Measurements from ENCODE around the gene SMYD1. TPM values are rescaled to one million over a fixed set of nuclear protein-coding genes. Genes with fewer than 3 reads are reported as not detected.

SMYD1 gene
- total RNA-seq, 1 experiment from 2014 or later, result not detected

- peak; percentile 97 for DNase-seq (ENCODE audit: low spot score)
Measured at GRCh38 chr2:88055371-88056128, 12.1 kb upstream of the SMYD1 start, which contains the start of gene KRCC1. Gene KRCC1, minus strand, starts transcription at chr2:88055783. Its CDS starts 27,220 bp downstream, at chr2:88028563.

- peak; percentile 40 for DNase-seq (ENCODE audit: low spot score)
Measured at GRCh38 chr2:88057437-88057844, 10.2 kb upstream of the SMYD1 start.

- no peak for DNase-seq (ENCODE audit: low spot score)
Measured at GRCh38 chr2:88058191-88058590, 9.4 kb upstream of the SMYD1 start.

GRCh38 chr2:88059979-88060906 is 7.4 kb upstream of the SMYD1 start:
- peak; percentile 62 for DNase-seq (ENCODE audit: low spot score)

DNA sequence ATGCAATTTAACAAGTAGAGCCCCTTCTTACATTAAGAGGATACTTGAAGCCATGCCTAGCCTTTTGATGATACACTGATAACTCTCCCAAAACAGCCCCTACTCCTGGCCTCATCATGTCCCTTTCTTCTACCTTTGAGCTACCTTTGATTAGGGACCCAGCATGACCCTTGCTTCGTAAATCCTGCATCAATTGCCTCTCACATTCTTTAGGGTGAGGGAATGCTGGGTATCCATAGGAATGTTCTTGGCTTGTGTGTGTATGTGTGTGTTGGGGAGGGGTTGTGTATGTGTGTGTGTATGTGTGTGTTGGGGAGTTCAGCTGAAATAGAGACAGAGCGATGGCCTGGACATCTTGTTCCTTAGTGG is 6.7 kb upstream of the SMYD1 start:
- no peak for DNase-seq (ENCODE audit: low spot score)

GRCh38 chr2:88061295-88061694 is 6.3 kb upstream of the SMYD1 start:
- DNase-seq (ENCODE audit: low spot score), result no peak

GRCh38 chr2:88066543-88066942 is 1.1 kb upstream of the SMYD1 start:
- no peak for DNase-seq (ENCODE audit: low spot score)

DNA sequence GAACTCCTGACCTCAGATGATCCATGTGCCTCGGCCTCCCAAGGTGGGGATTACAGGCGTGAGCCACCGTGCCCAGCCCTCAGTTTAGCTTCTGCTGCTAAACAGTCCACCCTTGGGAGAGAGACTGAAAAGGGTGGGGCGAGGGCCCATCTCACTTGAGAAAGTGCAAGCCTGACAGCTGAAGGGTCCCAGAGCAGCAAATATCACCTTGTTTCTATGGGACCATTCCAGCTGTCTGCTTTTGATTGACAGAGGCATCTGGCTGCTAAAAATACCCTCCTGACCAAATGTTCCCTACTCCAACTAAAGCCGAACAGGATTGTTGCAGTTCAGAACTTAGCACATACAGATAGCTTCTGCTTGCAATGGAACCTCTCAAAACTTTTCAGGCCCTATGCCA is 436 bp upstream of the SMYD1 start:
- no peak for DNase-seq (ENCODE audit: low spot score)

DNA sequence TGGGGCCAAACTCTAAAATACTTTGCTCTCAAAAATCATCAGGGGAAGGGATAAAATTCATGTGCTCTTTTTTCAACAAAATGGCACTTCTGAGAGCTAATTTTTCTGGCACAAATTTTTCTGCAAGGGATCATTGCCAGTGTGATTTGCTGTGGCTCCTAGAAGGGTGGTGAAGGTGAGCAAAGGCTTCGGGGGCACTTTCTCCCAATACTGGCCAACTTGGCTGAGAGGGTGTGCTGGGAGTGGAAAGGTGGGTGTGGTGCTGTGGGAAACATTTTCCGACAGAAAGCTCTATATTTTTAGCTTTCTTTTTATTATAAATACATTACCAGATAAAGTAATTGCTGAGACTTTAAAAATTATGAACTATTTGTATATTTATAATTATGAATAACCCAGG is 419 bp downstream of the SMYD1 start:
- DNase-seq (ENCODE audit: low spot score), result no peak

DNA sequence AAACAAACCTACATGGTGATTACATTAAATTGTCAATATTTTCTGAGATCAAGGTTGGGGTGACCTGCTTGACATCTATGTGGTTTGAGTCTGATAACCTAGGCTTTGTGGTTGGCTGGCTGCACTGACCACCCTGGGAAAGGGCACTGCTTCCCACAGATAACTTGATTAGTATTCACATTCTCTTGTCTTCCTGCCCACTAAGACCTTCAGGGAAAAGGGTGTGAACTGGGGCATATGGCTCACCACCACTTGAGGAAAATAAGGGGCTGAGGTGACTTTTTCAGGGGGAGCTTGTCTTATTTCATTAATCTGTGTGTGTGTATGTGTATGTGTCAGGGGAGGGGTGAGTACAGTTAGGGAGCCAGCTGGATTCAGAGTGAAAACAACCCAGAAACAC is 1.5 kb downstream of the SMYD1 start:
- DNase-seq (ENCODE audit: low spot score), result no peak

GRCh38 chr2:88070055-88070454 is 2.4 kb downstream of the SMYD1 start:
- no peak for DNase-seq (ENCODE audit: low spot score)

GRCh38 chr2:88071365-88071764 is 3.7 kb downstream of the SMYD1 start:
- DNase-seq (ENCODE audit: low spot score), result no peak

DNA sequence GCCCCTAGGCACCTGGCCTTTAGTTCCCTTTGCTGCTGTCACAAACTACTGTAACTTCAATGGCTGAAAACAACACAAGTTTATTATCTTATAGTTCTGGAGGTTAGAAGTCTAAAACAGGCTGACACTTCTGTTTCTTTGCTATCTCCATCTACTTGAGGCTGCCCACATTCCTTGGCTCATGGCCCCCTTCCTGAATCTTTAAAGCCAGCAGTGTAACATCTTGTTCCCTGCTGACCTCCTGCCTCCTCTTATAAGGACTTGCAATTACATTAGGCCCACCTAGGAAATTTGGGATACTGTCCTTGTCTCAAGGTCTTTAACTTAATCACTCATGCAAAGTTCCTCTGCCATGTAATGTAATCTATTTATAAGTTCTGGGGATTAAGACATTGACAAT is 6.5 kb downstream of the SMYD1 start:
- DNase-seq (ENCODE audit: low spot score), result no peak

DNA sequence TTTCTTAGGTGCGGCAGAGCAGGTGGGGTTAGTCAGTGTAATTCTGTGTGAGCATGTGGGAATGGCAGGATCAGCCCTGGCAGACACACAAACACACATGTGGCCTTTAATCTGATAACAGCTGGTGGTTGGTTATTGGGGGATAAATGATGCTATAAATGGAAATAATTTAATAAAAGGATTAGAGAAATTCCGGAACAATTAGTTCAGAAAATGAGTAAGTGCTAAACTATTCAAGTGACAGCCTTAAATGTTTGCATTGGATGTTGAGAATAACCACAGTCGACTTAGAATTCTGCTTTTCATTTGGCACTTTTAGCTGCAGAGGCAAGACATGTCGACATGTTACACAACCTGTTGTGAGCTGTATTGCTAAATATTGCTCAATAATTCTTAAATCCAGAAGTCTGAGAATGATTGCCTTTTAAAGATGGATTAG is 7.2 kb downstream of the SMYD1 start:
- DNase-seq (ENCODE audit: low spot score), result no peak

- DNase-seq (ENCODE audit: low spot score), result no peak
Measured at GRCh38 chr2:88077080-88077479, 9.5 kb downstream of the SMYD1 start.

DNA sequence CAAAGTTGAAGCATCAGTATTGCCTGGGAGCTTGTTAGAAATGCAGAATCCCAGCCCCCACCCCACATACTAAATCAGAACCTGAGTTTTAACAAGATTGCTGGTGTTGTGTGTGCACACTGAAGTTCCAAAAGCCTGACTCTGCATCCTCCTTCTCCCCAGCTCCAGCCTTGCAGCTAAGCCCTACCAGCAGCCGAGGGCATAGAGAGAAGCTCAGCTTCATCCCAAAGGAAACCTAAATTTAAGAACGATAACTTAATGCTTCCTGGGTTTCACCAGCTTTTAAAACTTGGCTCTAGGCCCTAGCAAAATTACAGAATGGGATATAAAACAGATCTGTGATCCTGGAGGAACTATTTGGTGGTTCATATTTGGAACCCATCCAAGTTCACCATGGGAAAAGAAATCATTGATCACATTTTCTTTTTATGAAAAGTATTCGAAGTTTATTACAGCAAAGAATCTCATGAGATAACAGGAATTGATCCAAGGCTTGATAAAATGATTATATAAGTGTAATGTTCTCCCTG is 11.1 kb downstream of the SMYD1 start:
- DNase-seq (ENCODE audit: low spot score), result no peak

GRCh38 chr2:88080545-88080944 is 12.9 kb downstream of the SMYD1 start:
- no peak for DNase-seq (ENCODE audit: low spot score)

- no peak for DNase-seq (ENCODE audit: low spot score)
Measured at GRCh38 chr2:88081924-88082608, 14.4 kb downstream of the SMYD1 start.

GRCh38 chr2:88082781-88083180 is 15.2 kb downstream of the SMYD1 start:
- no peak for DNase-seq (ENCODE audit: low spot score)

DNA sequence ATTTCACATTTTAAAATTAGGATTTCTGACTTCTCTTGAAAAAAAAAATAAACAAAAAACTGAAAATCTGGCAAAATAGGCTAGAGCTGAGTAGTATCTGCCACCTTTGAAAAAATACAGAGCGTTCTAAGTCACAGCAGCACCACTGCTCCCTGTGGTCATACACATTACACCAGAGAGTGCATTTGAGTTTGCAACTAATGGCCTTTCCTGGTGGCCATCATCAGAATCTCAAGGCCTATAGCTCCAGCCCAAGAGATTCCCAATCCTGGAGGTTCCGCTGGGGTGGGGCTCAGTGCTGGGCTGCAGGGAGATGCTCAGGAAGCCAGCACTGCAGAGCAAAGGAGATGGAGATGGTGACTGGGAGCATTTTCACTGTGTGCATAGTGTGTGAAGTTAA is 17.5 kb downstream of the SMYD1 start:
- DNase-seq (ENCODE audit: low spot score), result no peak

- DNase-seq (ENCODE audit: low spot score), result no peak
Measured at GRCh38 chr2:88085602-88086001, 18.0 kb downstream of the SMYD1 start.

- DNase-seq (ENCODE audit: low spot score), result no peak
Measured at GRCh38 chr2:88086401-88086800, 18.8 kb downstream of the SMYD1 start.
